ENCODE results near the gene DYNC2I2. TPM values are rescaled to one million over a fixed set of nuclear protein-coding genes. Genes with fewer than 3 reads are reported as not detected.
A peak's percentile ranks its signal among the peaks of the same experiment; 100 is the strongest.

The DYNC2I2 gene
- total RNA-seq, 1 donor from 2014 or later: 83.4 TPM

DNA sequence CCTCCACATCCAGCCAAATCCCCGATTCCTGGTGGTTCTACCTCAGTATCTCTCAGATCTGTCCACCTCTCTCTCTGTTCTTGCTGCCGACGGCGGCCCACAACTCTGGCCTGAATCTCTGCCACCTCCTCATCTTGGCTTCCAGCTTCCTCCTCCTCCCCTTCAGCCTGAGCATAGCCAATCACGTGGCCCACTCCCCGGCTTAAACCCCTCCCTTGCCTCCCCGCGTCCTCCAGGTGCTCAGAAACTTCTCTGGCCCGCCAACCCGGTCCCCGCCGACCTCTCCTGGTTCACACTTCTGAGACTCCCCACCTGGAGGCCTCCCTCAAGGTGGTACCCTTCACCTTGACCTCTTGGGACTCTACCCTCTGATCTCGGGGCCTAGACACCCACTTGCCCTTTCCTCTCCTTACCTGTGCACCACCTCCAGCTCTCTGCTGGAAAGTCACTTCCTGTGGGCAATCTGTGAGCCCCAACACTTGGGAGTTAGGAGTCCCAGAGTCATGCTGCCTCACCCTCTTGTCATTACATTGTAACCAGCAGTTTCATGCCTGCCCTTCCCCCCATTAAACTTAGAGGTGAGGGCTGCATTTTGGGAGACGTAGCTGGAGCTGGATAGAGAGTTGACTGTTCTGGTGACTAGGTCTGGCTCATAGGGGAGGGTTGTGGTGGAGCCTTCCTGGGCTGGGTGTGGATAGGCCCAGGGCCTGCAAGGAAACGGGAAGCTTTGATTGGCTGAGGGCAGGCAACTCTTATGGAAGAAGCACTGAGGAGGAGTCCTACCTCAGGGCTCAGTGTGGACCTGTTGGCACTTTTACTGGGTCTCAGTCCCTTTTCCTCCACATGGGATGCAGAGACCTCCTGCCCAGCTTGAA, 27.9 kb upstream of the DYNC2I2 start:
- TF ChIP-seq, protein P1, sequence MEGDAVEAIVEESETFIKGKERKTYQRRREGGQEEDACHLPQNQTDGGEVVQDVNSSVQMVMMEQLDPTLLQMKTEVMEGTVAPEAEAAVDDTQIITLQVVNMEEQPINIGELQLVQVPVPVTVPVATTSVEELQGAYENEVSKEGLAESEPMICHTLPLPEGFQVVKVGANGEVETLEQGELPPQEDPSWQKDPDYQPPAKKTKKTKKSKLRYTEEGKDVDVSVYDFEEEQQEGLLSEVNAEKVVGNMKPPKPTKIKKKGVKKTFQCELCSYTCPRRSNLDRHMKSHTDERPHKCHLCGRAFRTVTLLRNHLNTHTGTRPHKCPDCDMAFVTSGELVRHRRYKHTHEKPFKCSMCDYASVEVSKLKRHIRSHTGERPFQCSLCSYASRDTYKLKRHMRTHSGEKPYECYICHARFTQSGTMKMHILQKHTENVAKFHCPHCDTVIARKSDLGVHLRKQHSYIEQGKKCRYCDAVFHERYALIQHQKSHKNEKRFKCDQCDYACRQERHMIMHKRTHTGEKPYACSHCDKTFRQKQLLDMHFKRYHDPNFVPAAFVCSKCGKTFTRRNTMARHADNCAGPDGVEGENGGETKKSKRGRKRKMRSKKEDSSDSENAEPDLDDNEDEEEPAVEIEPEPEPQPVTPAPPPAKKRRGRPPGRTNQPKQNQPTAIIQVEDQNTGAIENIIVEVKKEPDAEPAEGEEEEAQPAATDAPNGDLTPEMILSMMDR (IDR thresholded peaks at IDR 0.05; ENCODE audit: unreplicated experiment): no peak
- Mint-ChIP-seq H3K4me1 (ENCODE audit: low read depth) (peaks cover 32% of the 10 kb centered on the region), H3K36me3 (ENCODE audit: insufficient read depth) (no peaks in the 10 kb centered on the region), H3K9me3 (ENCODE audit: low read depth) (no peaks in the 10 kb centered on the region), H3K4me3 (ENCODE audit: low read depth) (peak overlapping the region; percentile 97), H3K27me3 (no peaks in the 10 kb centered on the region), H3K27ac (peak overlapping the region; percentile 98)
- DNase-seq (ENCODE audit: low spot score, unreplicated experiment): peak; percentile 55

DNA sequence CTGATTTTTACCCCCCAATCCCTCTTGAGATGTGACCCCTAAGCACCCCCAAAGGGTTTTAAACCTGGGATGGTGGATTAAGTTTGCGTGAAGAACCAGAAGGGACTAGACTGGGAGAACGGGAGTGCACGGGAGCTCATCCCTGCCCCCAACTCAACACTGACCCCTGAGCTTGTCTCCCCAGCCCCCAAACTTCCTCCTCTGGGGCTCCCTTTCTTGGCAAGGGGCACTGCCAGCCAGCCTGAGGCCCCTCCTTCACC, 27.3 kb upstream of the DYNC2I2 start:
- H3K27ac Mint-ChIP-seq: peak overlapping the region; percentile 98
- TF ChIP-seq, protein P1 (IDR thresholded peaks at IDR 0.05; ENCODE audit: unreplicated experiment): no peak
- H3K36me3 Mint-ChIP-seq (ENCODE audit: insufficient read depth): no peaks in the 10 kb centered on the region
- H3K4me3 Mint-ChIP-seq (ENCODE audit: low read depth): peak overlapping the region; percentile 97
- H3K9me3 Mint-ChIP-seq (ENCODE audit: low read depth): no peaks in the 10 kb centered on the region
- no peak for DNase-seq (ENCODE audit: low spot score, unreplicated experiment)
- peaks cover 32% of the 10 kb centered on the region for H3K4me1 Mint-ChIP-seq (ENCODE audit: low read depth)
- no peaks in the 10 kb centered on the region for H3K27me3 Mint-ChIP-seq

DNA sequence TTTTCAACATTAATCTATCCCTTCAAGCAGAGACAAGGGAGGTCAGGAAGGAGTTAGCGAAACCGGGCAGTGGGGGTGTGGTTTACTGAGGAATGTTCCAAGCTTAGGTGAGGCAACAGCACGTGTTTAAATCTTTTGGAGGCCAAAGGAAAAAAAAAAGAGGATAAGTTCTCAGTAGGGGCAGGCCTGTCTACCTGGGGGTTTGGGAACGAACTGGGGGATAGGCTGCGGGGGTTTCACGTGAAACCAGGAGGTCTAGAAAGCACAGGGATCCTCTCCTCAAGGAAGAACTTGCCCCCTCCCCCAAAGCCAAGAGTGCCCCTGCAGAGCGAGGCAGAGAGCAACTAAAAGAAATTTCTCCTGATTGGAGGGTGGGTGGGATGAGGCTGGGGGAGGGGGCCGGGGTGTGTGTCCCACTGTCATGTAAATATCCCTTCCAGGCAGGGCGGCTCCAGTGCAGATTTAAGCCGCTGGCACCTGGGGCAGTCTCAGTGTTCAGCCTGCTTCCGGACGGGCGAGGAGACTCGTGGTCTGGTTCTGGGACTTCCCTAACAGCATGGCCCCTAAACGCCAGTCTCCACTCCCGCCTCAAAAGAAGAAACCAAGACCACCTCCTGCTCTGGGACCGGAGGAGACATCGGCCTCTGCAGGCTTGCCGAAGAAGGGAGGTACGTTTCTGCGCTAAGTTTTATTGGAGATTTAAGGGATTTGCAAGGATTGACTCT, 26.9 kb upstream of the DYNC2I2 start:
- peak overlapping the region; percentile 98 for H3K27ac Mint-ChIP-seq
- H3K36me3 Mint-ChIP-seq (ENCODE audit: insufficient read depth): no peaks in the 10 kb centered on the region
- H3K27me3 Mint-ChIP-seq: no peaks in the 10 kb centered on the region
- TF ChIP-seq, protein P1 (IDR thresholded peaks at IDR 0.05; ENCODE audit: unreplicated experiment): no peak
- peak overlapping the region; percentile 97 for H3K4me3 Mint-ChIP-seq (ENCODE audit: low read depth)
- DNase-seq (ENCODE audit: low spot score, unreplicated experiment): peak; percentile 39
- H3K9me3 Mint-ChIP-seq (ENCODE audit: low read depth): no peaks in the 10 kb centered on the region
- peaks cover 32% of the 10 kb centered on the region for H3K4me1 Mint-ChIP-seq (ENCODE audit: low read depth)

DNA sequence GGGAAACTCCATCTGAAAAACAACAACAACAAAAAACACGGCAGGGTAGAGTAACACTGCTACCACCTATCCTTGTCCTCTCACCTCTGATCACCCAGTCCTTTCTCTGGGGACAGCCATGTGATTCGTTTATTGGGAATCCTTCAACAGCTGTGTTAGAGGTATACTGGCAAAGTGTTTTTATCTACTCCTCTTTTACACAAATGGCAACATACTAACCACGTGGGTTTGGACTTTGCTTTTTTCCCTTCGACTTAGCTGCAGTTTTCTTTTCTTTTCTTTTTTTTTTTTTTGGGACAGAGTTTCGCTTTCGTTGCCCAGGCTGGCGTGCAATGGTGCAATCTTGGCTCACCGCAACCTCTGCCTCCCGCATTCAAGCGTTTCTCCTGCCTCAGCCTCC, 21.1 kb upstream of the DYNC2I2 start:
- Mint-ChIP-seq H3K4me1 (ENCODE audit: low read depth) (no peaks in the 10 kb centered on the region), H3K27me3 (no peaks in the 10 kb centered on the region), H3K27ac (no peak overlapping the region), H3K9me3 (ENCODE audit: low read depth) (no peaks in the 10 kb centered on the region), H3K36me3 (ENCODE audit: insufficient read depth) (no peaks in the 10 kb centered on the region), H3K4me3 (ENCODE audit: low read depth) (no peak overlapping the region)
- TF ChIP-seq, protein P1 (IDR thresholded peaks at IDR 0.05; ENCODE audit: unreplicated experiment): no peak
- no peak for DNase-seq (ENCODE audit: low spot score, unreplicated experiment)

DNA sequence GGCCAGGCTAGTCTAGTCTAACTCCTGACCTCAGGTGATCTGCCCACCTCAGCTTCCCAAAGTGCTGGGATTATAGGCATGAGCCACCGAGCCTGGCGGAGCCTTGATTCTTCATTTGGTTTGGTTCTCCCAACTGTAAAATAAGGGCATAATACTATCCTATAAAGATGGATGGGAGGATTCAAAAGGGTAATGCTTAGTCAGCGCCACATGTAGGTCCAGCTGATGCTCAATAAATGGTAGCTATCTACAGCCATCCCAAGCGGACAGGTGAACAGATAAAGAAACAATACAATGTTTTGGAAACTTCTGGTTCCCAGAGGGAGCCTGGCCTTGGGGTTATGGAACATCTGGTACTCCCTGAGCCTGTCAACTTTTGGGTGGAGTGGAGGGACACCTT, 18.7 kb upstream of the DYNC2I2 start:
- no peak for DNase-seq (ENCODE audit: low spot score, unreplicated experiment)
- no peaks in the 10 kb centered on the region for H3K4me1 Mint-ChIP-seq (ENCODE audit: low read depth)
- no peak overlapping the region for H3K4me3 Mint-ChIP-seq (ENCODE audit: low read depth)
- no peak overlapping the region for H3K27ac Mint-ChIP-seq
- no peaks in the 10 kb centered on the region for H3K36me3 Mint-ChIP-seq (ENCODE audit: insufficient read depth)
- H3K9me3 Mint-ChIP-seq (ENCODE audit: low read depth): no peaks in the 10 kb centered on the region
- no peaks in the 10 kb centered on the region for H3K27me3 Mint-ChIP-seq
- TF ChIP-seq, protein P1 (IDR thresholded peaks at IDR 0.05; ENCODE audit: unreplicated experiment): no peak

All from progenitor cell of endocrine pancreas (in vitro differentiated cells).